GM19351 (cell line): ENCODE data around the gene NTNG1.
A peak's percentile ranks its signal among the peaks of the same experiment; 100 is the strongest.

Experiments
- ATAC-seq: cut with Tn5 transposase; IDR thresholded peaks from one replicate; pipeline ENCODE4 v1.9.1; 2021; ENCODE audit warnings: mild to moderate bottlenecking, moderate library complexity; ENCODE audit not compliant: unreplicated experiment

NTNG1 gene

DNA sequence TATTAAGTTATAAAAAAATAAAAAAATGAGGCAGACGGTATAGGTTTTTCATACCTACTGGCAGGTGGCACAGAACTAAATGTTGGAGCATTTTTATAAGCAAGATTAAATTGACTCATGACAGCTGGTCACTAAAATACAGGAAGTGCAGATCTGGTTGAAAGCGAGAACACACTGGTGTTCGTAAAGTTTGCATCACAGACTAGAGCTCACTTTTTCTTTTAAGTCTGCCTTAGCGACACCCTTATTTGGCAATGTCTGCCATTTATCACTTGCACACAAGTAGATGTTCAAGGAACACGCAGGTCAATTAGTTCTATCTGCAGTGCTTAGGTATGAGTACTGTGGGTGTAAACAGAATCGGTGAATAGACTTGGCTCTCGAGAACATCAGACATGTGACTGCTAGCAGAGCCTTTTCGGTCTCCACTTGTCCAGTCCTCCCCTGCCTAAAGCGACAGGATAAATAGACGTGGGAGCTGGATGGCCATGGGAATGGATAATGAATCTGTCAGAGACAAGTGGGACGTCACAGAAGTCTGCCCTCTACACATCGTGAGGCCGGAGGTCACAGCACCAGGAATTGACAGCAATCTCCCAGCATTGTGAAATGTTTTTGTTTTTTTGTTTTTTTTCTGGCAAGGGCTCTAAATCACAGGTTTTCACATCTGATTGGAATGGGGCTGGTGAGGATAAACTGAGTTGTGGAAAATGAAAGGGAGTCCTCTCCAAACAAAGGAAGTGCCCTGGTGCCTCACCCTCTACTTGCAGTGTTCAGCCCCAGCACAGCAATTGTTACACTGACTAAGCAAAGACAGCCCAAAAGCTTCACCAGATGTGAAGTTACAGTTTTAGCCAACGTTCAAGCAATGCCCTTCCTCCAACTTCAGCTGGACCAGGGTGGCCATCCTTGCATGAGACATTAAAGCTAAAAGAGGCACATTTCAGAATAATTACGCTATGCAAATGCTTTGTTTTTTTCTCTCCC is 248.9 kb downstream of the NTNG1 start:
- no peak for ATAC-seq

DNA sequence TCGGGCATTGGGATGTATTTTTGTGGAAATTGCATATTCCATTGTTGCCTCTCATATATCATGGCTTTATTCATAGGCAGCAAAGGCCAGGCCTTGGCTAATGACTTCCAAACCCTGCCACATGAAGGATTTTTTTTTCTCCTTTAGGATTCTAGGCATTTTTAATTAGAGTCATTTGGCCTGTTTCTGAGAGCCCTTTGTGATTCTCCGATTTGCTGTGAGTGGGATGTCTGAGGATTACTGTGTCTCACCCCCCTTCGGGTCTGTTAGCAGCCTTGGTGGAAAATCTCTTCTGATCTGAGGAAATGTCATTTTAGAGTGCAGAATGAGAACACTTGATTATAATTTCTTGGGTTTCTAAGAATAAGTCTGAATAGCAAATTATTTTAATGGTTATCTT is 253.5 kb downstream of the NTNG1 start:
- ATAC-seq = no peak

DNA sequence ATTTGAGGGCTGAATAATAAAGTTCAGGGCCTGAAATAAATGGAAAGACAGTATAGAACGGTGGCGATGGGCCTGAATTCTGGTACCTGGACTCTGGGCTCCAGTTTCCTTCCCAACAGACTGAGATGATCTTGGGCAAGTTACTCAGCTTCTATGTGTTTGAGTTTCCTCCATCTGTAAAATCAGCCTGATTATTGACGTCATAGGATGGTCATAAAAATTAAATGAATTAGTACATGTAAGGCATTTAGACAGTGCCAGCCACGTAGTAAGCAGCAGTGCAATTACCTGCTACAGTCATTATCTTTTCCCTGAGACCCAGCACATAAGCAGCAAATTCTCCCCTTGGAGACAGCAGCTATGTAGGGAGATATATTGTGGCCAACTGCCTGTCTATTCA is 260.9 kb downstream of the NTNG1 start:
- no peak for ATAC-seq

DNA sequence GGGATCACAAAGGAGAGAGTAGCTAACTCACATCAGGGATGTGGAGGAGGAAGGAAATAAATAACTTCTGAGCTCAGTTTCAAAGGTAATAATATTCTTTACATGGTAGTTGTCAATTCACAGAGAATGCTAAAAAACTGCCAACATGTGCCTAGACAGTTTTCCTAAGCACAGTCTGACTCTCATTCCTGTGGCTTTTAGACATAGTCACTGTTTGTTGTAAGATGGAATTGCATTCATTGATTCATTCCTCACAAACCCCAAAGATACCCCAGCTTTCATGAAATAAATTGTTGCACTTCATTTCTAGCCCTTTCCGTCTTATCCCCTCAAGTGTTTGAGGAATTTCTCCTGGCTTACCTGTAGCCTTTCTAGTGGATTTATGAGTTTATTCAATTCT is 263.9 kb downstream of the NTNG1 start:
- no peak for ATAC-seq

DNA sequence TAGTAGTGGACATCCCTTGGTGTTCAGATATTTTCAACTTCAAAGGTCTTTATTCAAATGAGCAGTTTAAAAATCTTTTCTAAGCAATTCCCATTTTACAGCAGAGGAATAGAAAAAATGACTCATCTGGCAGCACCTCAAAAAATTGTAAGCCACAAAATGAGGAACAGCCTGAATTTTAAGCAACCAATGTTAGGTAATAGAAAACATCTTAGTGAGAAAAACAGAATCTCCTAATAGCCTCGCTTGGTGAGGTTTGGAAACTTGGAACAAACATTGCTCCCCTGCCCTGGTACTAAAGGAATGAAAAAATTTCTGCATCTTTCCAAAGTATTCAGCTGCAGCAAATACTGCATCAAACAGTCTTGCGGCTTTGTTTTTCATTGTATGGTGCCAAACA is 264.4 kb downstream of the NTNG1 start:
- ATAC-seq = no peak

DNA sequence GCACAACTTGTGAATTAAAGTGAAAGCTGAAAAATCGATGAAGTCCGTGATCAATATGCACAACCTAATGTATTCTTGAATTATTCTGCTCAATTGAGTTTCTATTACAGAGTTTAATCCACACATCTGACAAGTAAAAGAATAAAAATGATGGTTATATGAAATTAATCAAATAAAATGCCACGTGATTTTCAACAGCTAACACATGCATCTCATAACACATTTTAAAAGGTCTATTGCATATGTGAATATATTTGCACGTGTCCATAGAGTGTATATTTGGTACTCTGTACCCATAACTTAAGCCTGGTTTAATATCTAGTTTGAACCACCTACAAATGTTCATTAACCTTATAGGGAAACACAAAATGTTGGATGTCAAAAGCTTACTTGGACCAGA is 266.2 kb downstream of the NTNG1 start:
- ATAC-seq = no peak

DNA sequence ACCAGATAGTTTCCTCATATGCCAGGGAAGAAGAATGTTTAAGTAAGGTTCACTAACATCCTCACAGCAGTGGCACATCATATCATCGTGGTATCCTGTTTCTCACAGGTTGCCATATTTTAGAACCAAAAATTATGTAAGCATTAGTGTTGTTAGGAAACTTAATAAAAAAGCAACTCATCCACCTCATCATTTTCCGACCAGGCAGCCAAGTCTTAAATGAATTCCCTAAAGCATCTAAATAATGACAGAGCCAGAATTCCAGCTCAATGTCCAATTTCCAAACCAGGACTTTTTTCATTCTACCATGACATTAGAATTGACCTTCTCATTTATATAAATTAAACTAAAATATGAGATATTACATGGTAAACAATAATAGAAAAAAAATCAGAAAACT is 272.7 kb downstream of the NTNG1 start:
- no peak for ATAC-seq

DNA sequence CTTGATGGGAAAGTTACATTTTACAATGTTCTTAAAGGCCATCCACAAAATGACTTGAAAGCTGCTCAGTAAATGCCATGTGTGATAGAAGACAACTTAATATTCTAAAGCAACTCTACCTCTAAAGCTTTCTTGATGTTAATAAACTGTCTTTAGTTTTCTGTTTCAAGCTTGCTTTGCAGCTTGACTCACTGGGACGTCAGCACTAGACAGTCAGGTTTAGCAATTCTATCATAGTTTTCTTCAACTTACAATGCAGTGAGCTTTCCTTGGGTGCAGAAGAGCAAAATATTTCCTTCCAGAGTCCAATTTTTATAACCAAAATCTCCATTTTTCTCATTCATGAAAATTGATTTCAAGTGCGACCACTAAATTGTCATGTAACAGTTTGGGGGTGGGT is 273.1 kb downstream of the NTNG1 start:
- no peak for ATAC-seq

DNA sequence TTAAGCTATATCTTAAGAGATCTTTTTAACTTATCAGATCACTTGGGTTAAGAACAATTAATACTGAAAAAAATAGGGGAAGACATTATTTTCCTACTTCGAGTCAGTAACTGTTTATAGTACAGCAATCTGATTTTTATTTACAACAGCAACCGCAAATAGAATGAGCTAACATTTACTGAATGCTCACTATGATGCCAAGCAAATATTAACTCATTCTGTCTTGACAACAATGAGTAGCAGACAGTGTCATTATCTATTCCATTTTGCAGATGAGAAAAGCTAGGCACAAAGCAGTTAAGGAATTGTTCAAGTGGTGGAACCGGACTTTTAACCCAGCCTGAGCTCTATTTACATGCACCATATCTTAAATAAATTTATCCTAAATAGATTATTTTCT is 273.7 kb downstream of the NTNG1 start:
- ATAC-seq = no peak

DNA sequence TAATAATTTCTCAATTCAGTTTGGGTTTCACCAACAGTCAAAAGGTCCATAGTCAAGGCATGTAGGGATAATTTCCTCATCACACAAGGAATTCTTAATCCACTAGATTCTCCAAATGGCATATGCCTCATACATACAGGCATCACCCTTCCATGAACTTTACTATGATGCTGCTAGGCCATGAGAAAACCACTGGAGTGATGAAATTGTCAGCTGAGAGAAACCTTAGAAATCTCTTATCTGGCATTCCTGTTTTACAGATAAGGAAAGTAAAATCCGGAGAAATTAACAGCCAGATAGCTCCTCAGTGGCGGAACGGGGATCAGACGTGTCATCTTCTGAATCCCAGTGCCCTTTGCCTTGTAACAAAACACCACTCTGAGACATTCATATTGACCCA is 274.4 kb downstream of the NTNG1 start:
- no peak for ATAC-seq

DNA sequence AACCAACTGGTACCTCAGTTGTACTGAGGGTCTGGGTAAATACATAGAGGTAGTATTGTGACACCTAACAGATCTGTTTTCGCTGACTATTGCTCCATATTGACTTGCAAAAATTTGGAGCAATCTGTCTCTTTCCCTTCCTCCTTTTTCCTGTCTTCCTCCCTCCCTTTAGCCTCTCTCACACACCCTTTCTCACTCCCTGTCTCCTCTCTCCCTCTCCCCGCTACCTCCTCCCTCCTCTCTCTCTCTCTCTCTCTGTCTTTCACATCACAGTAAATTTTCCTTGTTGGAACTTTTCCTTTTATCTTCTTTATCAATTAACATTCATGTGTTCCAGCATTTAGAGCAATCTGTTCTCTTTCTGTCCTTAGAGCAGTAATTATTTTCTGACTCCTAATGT is 278.2 kb downstream of the NTNG1 start:
- no peak for ATAC-seq

DNA sequence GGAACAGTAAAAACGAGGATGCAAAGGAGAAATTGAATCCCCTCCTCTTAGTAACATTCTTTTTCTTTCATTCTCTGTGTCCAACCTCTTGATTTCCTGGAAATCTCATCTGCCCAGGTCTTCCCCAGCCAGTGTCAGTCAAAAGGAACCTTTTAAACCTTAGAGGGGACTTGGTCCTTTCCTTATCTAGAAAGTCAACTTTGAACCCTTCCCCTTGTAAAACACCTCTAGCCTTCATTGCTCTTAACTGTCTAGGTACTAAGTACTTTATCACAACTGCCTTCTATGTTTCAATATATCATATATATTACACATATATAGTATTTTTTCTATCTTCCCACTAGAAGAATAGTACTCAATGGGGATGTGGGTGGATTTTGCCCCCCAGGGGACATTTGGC is 282.1 kb downstream of the NTNG1 start:
- ATAC-seq = no peak

DNA sequence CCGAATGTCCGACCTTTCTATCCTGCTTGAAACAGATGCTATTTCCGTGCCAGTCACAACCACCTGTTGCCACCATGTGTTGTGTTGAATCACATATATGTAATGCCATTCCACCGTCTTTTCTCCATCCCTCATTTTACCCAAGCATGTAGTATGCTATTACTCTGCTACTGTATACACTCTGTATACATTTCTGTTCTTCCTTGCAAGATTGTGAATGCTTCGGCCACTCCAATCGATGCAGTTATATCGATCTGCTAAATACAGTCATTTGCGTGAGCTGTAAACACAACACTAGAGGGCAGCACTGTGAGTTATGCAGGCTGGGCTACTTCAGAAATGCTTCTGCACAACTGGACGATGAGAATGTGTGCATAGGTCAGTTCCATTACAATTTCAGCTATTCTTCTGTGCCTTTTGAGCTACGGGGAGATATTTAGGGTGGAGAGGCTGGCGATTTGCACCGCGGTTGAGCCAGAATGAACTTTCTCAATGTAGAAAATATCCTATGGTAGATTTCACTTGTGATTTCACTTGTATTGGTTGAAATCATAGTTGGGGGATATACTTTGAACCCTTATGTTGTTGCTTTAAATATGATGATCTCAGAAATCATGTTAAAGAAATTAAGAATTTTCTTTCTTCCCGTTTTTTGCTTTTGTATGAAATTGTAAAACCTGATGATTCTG is 289.8 kb downstream of the NTNG1 start:
- ATAC-seq = peak; percentile 91

DNA sequence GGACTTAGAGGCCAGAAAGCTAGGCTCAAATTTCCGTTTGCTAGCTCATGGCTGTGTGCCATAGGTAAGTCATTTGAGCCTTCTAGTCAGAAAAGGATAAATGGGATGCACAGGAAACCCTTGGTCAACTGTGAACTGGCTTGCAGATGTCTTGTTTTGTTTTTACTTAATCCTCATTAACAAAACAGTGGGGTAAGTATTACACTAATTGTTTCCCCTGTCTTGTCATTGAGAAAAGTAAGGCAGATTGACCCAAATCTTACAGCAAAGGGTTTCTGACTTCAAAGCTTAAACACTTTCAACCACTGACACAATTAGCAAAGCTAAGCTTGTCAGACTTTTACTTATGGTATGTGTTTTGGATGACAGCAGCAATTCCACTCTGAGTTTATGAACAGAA is 291.3 kb downstream of the NTNG1 start:
- no peak for ATAC-seq

DNA sequence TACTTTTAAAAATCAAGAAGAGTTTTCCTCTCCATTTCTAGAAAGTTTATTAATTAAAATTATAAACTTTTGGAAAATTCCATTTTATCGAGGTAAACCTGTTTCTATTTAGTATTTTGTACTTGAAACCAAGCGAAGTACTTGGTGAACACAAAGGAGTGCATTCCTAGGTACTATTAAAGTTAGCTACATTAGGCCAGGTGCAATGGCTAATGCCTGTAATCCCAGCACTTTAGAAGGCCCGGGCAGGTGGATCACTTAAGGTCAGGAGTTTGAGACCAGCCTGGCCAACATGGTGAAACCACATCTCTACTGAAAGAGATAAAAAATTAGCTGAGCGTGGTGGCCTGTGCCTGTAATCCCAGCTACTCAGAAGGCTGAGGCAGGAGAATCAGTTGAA is 292.2 kb downstream of the NTNG1 start:
- ATAC-seq = no peak

DNA sequence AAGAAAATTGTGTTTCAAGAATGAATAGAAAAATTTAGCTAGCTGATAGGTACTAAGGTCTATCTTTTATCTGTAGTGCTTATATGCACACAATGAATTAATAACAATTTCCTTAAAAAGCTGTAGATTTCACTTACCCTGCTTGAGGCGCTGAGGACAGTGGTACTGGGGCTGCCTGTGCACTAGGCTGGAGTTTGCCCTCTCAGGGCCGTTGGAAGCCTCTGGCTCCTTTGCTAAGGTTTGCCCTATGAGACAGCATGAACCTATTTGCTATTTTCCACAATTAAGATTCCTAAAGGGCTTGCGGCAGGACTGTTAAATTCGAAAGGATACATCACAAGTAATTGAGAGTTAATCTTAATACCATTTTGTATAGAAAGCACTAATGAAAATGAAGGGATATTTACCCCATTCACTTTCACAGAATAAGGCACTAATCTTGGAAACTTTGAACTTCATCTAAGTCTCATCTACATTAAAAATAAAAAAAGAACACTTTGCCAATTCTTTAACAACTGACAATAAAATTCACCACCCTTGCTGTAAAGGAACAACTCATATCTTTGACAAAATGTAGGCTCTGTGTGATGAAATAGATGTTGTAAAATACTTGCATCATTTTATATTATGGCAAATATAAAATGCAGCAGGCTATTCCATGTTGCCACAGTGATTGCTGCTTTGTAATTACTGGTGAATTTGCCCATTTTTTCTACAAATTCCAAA is 293.0 kb downstream of the NTNG1 start:
- no peak for ATAC-seq

DNA sequence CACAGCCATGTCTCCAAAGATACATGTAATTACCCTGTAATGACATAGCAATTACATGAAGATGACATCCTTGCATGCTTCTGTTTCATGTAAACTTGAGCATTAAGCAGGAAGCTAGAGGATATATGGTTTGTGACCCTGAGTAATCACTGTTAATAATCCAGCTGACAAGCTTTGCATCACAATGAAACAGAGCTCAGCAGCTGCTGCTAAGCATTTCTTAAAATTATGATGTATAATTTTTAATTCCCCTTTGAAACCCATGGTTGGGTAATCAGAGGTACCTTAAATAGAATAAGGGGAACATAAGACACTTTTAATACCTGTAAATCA is 293.5 kb downstream of the NTNG1 start:
- no peak for ATAC-seq

DNA sequence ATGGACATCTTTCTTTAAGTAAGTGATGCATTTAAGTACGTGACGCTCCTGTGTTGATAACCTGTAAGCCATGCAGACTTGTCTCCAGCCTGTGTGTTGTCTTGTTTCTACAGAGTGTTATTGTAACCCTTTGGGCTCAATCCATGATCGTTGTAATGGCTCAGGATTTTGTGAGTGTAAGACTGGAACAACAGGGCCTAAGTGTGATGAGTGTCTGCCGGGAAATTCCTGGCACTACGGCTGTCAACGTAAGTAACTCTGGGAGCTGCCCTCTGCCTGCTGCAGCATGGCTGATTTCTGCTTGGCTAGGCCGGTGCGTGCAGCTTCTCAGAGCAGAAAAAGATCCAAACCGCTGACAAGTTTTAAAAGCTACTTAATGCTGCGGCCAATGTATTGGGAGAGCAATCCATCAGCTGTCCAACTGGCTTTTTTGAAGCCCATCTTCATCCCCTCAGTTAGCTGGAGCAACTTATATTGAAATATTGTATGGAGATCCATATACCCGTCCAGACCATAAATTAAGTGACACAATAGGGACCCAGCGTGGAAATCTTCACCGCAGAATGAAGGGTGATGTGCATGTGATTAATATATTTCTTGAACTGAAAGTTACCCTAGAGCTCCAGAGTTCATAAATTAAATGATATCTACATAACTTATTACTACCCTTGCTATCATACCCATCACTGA is 295.9 kb downstream of the NTNG1 start:
- ATAC-seq = no peak

DNA sequence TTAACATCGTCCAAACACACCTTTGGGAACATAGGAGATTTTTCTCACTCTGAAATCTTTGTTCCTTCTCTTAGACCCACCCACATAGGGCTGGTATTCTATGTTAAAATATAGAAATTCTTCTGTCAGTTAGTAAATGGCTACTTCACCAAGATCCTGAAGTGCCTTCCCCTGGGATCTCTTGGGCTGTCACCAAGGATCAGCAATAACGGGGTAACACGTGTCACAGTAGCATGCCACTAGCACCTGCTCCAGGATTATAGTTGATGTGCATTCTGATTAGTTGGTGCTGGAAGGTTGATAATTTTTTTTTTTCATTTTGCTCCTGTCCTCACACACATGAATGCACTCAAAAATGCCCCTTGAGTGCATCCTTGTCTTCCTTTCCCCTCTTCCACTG is 298.7 kb downstream of the NTNG1 start:
- no peak for ATAC-seq

DNA sequence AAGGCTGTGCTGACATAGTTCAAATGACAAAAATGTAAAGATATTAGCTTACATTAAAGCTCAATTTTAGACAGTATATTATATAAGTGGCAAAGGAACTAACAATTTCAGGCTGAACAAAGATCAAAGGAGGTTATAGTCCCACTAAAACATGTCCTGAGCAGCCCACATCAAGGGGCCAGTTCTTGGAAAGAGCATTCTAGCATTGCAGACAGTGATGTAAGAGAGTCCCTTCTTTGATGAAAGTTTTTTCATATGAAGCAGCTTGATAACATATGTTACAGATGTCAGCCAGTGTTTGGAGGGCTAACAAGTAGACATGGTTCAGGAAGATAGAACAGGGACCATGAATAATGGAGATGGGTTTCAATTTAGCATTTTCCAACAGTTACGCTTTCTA is 301.7 kb downstream of the NTNG1 start:
- ATAC-seq = no peak

DNA sequence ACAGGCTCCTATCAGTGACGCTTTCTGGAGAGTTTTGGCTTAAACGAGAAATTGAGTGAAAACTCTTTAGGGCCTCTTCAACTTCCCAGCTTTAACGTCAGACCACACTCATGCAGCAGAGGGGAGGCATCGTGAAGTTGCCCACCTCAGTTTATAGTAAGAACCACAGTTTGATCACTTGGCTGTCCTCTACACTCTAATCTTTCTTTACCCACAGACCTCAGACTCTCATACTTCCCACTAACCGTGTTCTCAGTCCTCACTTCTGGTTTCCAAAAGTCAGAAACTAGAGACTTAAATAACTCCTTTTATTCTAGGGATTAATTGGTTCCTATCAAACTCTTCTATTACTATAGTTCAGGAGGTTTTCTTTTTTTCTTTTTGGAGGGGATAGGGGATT is 302.2 kb downstream of the NTNG1 start:
- ATAC-seq = no peak
